Measurements from ENCODE around the gene MAP2K4.

- no peak for TF ChIP-seq POLR2A (IDR thresholded peaks at IDR 0.05; ENCODE audit: insufficient read depth in 1 of 2, low read depth in 2 of 2, low read length in 2 of 2)
- TF ChIP-seq, protein P1, sequence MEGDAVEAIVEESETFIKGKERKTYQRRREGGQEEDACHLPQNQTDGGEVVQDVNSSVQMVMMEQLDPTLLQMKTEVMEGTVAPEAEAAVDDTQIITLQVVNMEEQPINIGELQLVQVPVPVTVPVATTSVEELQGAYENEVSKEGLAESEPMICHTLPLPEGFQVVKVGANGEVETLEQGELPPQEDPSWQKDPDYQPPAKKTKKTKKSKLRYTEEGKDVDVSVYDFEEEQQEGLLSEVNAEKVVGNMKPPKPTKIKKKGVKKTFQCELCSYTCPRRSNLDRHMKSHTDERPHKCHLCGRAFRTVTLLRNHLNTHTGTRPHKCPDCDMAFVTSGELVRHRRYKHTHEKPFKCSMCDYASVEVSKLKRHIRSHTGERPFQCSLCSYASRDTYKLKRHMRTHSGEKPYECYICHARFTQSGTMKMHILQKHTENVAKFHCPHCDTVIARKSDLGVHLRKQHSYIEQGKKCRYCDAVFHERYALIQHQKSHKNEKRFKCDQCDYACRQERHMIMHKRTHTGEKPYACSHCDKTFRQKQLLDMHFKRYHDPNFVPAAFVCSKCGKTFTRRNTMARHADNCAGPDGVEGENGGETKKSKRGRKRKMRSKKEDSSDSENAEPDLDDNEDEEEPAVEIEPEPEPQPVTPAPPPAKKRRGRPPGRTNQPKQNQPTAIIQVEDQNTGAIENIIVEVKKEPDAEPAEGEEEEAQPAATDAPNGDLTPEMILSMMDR (CRISPR knock-in tag; IDR thresholded peaks at IDR 0.05), result no peak
- TF ChIP-seq NCOA1 (CRISPR knock-in tag; IDR thresholded peaks at IDR 0.05), result no peak
- no peak for TF ChIP-seq RBM22 (optimal IDR thresholded peaks at IDR 0.05; ENCODE audit: low read length)
- no peak for TF ChIP-seq MAZ (IDR thresholded peaks at IDR 0.05; ENCODE audit: borderline replicate concordance, low read depth, low read length)
- TF ChIP-seq MAZ (CRISPR knock-in tag; IDR thresholded peaks at IDR 0.05; ENCODE audit: low read depth), result no peak
- no peak for TF ChIP-seq MXI1 (IDR thresholded peaks at IDR 0.05; ENCODE audit: borderline replicate concordance, low read depth, low read length)
Observed at GRCh38 chr17:12037970-12038369, 17.3 kb downstream of the MAP2K4 start.
